MM.1S (cell line): Measurements from ENCODE around the gene USP6NL.

Source experiments
- CTCF ChIP-seq: fragments of 300-600 bp; sonication (generic); IDR thresholded peaks from 2 replicates; pipeline ENCODE4 v1.5.1; 2016; ENCODE audit warnings: antibody characterized with exemption, low read length, mixed read lengths
- EZH2 ChIP-seq: fragments of 300-600 bp; sonication (generic); optimal IDR thresholded peaks from 2 replicates; pipeline ENCODE3; 2017; ENCODE audit warnings: low read depth, mild to moderate bottlenecking, antibody characterized with exemption, low read length, mixed read lengths

- TF ChIP-seq CTCF (no peak), EZH2 (no peak)
Observed at GRCh38 chr10:11654659-11655058, 43.2 kb upstream of the USP6NL start.
